ENCODE data around the gene ZNF276.
"Not testable (repeated sequence)": the region's sequence is repeated elsewhere in the genome, so short reads cannot be mapped to it uniquely, and the experiment has no call there.

Gene ZNF276

DNA sequence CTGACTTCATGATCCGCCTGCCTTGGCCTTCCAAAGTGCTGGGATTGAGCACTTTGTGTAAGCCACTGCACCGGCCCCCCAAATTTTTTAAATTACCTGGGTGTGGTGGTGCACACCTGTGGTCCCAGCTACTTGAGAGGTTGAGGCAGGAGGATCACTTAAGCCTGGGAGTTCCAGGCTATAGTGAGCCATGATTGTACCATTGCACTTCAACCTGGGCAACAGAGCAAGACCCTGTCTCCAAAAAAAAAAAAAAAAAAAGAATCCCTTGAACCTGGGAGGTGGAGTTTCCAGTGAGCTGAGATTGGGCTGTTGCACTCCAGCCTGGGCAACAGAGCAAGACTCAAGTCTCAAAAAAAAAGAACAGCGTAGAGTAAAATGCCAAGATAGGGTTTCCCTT is 15.2 kb downstream of the ZNF276 start:
- DNase-seq (ENCODE audit: low read depth in 2 of 2) = no peak

DNA sequence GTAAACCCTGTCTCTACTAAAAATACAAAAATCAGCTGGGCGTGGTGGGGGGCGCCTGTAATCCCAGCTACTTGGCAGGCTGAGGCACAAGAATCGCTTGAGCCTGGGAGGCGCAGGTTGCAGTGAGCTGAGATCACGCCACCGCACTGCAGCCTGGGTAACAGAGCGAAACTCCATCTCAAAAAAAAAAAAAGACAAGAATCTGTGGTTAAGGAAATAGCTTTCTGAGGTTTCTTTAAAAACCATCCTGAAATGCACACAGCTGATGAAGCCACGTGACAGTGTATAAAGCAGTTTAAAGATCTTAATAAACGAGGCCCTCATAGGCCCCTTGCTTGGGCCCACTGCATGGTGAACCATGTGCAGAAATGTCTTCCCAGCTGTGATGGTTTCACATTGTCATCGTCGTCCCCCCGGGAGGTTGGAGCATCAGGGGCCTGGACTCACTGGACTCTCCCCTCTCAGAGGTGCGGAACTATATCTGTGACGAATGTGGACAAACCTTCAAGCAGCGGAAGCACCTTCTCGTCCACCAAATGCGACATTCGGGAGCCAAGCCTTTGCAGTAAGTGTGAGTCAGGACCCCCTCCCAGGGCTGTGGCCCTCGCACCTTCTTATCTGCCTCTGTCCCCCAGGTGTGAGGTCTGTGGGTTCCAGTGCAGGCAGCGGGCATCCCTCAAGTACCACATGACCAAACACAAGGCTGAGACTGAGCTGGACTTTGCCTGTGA is 16.2 kb downstream of the ZNF276 start:
- DNase-seq (ENCODE audit: low read depth in 2 of 2) = no peak

DNA sequence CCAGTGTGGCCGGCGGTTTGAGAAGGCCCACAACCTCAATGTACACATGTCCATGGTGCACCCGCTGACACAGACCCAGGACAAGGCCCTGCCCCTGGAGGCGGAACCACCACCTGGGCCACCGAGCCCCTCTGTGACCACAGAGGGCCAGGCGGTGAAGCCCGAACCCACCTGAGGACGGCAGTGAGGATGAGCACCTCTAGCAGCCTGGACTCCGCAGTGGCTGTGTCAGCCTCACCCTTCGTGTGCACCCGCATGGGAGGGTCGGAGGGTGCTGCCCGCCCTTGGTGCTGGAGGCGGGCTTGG is 16.7 kb downstream of the ZNF276 start:
- no peak for DNase-seq (ENCODE audit: low read depth in 2 of 2)

DNA sequence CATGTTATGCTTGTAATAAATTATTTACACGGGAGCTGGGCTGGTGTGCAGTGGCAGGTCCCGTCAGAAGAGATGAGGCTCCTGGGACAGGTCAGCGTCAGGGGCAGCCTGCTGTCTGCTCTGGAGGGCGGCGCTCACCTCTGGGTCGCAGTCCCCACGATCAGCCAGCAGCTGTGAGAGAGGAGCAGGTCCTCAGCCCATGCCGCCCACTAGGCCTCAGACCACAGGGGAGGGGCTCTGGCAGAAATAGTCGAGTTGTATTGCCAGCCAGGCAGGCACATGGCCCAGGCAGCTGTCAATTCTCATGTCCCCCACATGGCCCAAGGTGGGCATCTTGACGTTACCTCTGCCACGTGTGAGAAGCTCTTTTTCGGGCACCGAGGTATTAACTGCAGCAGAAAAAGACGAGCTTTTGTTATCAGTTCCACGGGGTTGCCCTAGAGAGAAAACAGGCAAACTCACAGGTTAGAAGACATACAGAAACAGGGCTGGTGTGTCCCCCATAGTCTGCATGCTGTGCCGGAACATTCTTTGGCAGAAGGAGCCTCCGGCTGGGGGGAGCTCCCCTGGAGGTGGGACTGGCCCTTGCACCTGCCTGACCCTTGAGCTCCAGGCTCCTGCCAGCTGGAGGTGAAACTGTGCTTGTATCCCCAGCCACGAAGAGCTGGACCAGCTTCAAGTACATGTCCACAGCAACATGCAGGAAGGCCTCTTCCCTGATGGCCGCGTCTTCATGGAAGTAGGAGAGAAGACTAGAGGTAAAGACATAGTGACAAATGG is 17.4 kb downstream of the ZNF276 start:
- no peak for DNase-seq (ENCODE audit: low read depth in 2 of 2)

DNA sequence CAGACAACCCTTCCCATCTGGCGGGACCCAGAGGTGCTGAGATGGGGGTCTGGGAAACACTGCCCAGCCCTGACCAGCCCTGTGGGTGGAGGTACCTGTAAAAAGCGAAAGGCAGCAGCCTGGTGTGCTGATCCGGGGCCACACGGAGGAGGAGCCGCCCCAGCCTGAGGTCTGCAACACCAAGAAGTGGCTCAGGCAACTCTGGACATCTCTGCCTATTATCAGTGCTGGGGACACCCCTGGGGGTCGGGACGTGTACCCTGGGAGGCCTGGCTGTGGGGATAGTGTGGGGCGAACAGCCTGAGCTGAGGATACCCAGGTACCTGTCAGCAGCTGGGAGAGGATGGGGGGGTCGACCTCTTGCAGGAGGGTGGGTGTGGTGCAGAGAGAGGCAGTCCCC is 18.0 kb downstream of the ZNF276 start:
- DNase-seq (ENCODE audit: low read depth in 2 of 2) = no peak

DNA sequence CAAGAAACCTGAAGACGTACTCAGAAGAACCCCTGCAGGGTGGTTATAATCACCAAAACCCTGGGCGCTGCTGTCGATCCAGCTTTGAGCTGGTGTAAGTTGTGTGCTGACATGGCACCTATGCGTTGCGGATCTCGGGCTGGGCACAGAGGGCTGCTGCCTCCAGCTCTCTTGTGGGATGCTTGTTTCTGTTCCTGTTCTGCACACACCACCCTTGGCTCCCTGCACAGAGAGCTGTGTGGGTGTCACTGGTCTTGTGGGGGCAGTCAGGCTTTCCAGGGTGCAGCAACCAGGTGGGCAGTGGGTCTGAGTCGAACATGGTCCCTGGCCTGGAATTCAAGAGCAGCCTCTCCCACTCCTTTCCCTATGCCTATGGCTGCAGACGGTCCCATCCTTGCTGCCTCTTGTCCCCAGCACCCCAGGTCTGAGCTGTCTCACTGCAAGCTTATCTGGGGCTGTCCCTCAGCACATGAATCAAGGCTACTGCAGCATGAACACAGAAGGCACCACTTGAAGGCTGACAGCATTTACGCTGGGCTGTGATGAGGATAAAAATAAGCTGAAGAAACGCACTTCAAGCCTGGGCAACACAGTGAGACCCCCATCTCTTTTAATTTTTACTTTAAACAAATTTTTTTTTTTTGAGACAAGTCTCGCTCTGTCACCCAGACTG is 20.1 kb downstream of the ZNF276 start:
- no peak for DNase-seq (ENCODE audit: low read depth in 2 of 2)

DNA sequence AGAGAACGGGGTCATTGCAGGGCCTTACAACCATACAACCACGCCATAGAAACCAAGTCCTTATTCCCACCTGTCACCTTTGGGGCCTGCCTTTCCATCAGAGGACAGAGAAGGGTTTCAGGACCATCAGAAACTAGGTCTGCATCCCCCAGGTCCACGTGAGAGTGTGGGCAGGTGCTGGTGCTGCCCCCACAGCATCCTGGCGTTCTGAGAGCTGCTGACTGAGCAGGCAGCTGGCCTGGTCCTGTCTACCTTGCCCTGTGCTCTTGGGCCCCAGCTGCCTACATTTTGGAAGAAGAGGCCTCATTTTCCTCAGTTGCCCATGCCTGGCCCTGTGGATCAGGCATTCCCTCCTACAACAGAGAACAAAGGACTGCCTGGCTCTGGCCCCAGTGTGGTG is 21.6 kb downstream of the ZNF276 start:
- DNase-seq (ENCODE audit: low read depth in 2 of 2) = no peak

DNA sequence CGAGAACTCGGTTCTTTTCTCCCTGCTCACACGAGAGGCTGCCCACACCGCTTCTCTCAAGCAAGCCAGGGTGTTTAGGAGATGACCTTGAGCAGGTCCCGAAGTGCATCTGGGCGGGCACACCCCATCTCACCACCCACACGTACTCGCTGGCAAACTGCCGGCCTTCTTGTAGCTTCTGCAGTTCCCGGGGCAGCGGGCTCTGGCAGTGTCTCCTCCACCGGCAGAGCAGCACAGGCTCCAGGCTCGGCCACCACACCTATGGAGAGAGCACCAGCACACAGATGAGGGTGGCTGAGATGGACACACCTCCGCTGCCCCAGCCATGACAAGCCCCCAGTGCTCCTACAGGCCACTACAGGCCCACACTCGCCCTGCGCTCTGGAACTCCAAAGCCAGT is 23.5 kb downstream of the ZNF276 start:
- DNase-seq (ENCODE audit: low read depth in 2 of 2) = no peak

DNA sequence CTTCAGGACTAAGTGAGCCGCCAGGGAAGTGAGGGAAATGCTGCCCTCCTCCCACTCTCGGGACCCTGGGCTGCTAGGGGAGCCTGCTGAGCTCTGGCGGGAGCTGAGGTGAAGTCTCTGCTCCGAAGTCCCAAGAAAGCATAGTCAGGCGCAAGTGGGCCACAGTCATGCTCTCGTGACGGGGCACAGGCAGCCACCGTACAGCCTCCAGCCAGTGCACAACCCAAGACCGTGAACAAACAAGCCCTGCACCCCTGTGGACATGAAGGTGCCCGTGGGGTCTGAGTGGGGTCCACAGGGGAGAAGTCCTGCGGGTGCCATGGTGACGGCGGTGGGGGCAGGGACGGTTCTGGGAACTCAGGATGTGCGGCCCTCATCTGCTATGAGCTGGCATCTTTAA is 24.7 kb downstream of the ZNF276 start:
- DNase-seq (ENCODE audit: low read depth in 2 of 2) = no peak

DNA sequence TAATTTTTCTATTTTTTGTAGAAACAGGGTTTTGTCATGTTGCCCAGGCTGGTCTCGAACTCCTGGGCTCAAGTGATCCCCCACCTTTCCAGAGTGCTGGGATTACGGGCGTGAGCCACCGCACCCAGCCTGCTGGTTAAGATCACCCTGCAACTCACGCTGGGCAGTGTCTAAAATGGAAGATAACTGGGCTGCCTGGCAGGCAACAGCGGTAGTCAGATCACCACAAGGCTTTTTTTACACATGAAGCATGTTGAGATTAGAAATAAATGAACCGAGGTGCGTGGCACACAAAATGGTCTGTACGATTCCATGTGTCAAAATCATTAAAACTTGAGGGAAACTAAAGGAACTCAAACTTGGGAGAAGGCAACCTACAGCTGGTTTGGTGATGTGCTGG is 26.7 kb downstream of the ZNF276 start:
- no peak for DNase-seq (ENCODE audit: low read depth in 2 of 2)

DNA sequence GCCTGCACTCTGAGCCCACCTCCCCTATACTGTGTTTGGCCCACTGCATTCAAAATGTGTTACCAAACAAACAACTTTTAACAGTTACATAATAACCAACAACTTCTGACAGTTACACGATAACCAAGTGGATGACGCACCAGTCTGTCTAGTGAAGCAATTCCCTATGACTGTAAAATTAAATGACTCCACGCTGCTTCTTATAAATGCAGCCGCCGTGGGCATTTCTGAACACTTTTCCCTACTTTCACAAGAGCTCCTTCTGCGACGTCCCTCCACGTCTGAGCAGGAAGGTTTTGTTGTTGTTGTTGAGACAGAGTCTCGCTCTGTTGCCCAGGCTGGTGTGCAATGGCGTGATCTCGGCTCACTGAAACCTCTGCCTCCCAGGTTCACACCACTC is 27.6 kb downstream of the ZNF276 start:
- DNase-seq (ENCODE audit: low read depth in 2 of 2) = no peak

DNA sequence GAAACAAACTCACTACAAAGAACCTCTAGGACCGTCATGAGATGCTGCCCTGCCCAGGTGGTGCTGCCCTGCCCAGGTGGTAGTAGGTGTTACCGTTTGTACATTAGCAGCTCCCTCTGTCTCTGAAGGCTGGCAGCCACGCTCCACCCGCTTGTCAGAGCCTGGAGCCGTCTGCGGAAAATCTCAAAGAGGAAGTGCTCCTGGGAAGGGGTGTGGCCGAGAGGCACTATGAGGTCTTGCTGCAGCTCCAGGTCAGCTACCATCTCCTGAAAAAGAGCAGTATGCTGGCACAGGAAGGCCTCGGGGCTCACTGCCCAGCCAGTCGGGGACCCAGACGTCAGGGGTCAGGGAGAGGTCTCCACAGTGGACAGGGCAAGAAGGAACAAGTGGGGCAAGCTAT is 28.3 kb downstream of the ZNF276 start:
- no peak for DNase-seq (ENCODE audit: low read depth in 2 of 2)

DNA sequence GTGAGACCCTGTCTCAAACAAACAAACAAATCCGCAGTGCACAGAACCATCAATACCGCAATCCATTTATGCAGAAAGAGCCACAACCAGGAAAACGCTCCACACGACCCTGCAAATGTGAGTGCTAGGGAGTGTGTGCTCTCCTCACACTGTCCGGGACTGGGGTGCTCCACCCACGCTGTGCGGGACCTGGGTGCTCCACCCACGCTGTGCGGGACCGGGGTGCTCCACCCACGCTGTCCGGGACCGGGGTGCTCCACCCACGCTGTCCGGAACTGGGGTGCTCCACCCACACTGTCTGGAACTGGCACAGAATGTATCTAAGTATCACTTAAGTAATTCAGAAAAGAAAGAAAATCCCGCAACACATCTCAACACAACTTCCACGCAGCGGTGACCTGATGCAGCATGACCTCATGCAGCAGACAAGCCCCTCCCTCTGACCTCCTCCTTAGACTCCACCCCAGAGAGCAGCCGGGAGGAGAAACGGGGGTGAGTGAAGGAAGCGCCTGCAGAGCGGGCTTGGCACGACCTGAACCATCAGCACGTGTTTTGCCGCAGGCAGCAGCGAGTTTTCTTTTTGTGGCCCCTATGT is 38.5 kb downstream of the ZNF276 start:
- no peak for DNase-seq (ENCODE audit: low read depth in 2 of 2)

DNA sequence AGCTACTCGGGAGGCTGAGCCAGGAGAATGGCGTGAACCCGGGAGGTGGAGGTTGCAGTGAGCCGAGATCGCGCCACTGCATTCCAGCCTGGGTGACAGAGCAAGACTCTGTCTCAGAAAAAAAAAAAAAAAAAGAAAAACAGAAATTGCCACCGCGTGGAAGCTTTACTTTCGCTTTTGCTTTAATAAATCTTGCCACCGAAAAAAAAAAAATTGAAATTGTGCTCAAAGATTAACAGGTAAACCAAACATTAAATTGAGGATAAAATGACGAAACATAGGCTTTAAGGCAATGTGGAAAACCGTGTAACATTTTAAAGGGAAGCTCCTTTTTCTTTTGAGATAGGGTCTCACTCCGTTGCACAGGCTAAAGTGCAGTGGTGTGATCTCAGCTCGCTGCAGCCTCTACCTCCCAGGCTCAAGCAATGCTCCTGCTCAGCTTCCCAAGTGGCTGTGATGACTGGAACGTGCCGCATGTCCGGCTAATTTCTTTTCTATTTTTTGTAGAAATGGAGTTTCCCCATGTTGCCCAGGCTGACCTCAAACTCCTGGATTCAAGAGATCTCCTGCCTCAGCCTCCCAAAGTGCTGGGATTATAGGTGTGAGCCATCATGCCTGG is 40.1 kb downstream of the ZNF276 start:
- DNase-seq (ENCODE audit: low read depth in 2 of 2) = no peak

DNA sequence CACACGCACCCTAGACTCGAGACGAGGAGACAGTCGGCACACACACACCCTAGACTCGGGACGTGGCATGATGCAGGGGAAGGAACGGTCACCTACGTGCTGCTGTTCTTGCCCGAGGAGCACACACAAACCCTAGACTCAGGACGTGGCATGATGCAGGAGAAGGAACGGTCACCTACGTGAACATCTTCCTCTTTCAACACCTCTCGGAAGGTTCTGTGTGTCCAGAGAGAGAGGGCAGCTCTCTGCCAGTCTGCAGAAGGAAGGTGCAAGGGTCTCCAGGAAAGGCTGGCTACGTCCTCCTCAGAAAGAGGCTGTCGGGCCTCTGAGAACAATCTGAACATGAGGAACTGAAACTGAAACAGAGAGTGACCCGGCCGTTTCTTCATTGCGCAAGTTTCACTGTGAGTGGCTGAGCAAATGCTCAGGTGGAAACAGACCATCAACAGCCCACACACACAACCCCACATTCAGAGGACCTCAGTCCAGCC is 43.4 kb downstream of the ZNF276 start:
- peak; percentile 15 to 27 for DNase-seq (ENCODE audit: low read depth in 2 of 2)

DNA sequence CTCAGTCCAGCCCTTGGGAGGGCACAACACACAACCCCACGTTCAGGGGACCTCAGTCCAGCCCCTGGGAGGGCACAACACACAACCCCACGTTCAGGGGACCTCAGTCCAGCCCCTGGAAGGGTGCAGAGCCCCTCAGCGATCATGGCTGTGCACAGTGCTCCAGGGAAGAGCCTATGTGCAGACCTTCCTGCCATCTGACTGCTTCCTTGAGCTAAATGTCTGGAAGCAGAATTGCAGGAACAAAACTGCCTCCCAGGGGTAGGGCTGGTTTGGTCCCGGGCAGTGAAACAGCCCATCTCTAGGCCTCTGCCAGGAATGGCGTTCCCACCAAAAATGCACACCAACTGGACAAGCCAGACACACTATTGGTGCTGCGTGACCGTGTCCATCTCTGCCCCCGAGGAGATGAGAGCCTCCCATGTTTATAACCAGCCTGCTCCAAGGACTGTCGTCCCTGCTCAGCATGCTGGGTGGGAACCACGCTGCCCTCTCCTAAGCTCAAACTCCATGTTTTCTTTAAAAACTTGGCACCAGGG is 44.0 kb downstream of the ZNF276 start:
- no peak for DNase-seq (ENCODE audit: low read depth in 2 of 2)

DNA sequence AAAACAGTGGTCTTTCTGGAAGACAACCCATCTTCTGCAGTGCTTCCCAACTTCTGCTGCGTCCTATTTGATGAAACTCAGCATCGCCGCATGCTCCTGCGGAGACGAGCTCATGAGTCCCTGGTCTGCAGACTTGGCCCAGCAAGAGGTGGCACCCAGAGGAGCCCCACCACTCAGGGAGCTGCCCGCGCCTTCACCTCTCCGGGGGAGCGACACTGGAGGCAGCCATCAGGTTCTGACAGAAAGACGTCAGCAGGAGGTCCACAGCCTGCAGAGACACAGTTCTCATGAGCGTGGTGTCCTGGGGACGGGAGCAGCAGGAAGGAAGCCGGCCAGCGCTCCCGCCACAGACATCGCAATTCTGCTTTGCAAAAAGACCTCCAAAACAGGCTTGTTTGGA is 49.0 kb downstream of the ZNF276 start:
- no peak for DNase-seq (ENCODE audit: low read depth in 2 of 2)

DNA sequence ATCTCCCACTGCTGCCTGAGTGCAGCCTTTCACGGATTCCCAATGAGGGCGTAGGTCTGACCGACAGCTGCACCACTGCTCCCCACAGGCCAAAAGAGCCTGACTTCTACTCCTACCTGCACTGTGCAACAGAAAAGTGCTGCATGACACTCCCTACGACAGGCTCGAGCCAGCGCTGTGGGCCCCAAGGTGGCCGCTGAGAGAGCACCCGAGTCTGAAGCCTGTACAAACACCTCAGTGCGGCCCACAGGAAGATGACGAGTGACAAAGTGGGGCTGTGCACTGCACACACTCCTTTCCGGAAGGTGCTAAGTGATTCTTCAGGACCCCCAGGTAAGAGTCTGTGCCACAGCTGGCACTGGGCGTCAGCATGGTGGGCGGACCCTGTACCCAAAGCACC is 53.9 kb downstream of the ZNF276 start:
- no peak for DNase-seq (ENCODE audit: low read depth in 2 of 2)

DNA sequence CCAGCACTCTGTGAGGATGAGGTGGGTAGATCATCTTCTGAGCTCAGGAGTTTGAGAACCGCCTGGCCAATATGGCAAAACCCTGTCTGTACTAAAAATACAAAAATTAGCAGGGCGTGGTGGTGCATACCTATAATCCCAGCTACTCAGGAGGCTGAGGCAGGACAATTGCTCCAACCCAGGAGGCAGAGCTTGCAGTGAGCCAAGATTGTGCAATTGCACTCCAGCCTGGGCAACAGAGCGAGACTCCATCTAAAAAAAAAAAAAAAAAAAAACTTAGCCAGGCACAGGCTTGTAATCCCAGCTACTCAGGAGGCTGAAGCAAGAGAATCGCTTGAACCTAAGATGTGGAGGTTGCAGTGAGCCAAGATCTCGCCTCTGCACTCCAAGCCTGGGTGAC is 56.9 kb downstream of the ZNF276 start:
- not testable (repeated sequence) for DNase-seq (ENCODE audit: low read depth in 2 of 2)

DNA sequence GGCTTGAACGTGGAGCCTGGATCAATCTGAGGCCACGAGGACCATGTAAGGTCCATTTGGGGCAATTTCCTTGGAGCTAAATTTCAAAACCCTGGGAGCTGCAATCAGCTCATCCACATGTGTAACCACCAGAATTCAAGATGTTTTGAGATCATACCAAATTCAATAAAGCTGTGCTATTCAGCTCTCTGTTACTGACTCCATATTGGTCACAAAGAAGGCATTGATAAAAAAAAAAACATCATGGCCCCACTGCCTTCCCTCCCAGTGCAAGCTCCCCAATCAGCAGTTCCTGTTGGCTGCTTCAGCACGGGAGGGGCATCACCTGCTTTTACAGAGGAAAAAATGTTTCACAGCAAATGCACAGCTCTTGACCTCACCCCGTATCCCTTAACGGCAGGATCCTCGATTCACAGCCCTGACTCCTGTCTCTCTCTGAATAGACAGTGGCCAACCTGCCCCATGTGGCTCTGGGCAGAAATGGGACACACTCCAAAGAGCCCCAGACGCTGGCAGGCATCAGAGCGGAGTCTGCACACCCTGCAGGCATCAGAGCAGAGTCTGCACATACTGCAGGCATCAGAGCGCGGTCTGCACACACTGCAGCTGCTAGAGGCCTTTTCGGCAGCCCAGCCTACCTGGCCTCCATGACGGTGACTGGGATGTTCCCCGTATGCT is 58.0 kb downstream of the ZNF276 start:
- no peak for DNase-seq (ENCODE audit: low read depth in 2 of 2)

DNA sequence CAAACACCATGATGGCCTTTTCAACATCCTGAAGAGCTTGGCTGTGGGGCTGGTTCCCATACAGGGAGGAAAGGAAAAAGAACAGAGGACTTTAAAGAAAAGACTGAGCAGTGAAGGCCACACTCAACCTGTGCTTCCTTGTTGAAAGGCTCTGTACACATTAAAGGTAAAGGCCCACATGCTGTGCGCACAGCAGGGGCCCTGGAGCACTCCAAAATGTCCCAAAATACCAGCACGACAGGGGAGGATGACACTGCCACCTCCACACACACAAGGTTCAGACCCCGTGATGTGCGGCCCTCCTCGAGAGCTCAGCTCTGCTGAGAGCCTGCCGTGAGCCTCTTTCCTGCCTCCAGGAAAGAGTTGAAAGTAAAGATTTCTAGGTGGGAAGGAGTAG is 58.6 kb downstream of the ZNF276 start:
- no peak for DNase-seq (ENCODE audit: low read depth in 2 of 2)

Measured in stimulated activated CD8-positive, alpha-beta memory T cell treated with anti-CD3 and anti-CD28 coated beads, Interleukin-2, amount 100 ng/mL, for 48 hours (primary cell).